HCT116 (cell line): ENCODE data around the gene PPFIA1.

Experiments used
- ELF1 ChIP-seq: IDR thresholded peaks from 2 replicates; pipeline ENCODE4 v1.6.1; 2012; ENCODE audit warnings: low read depth, borderline replicate concordance
- JUND ChIP-seq: IDR thresholded peaks from 2 replicates; pipeline ENCODE4 v1.6.1; 2012
- POLR2A ChIP-seq: IDR thresholded peaks from 2 replicates; pipeline ENCODE4 v1.7.0; 2011; ENCODE audit warnings: borderline replicate concordance; ENCODE audit not compliant: insufficient read depth, insufficient read length; ENCODE audit errors: extremely low read depth
- SRF ChIP-seq: IDR thresholded peaks from 2 replicates; pipeline ENCODE4 v1.6.1; 2012; ENCODE audit warnings: low read depth
- TF ChIP-seq, protein P1 (sequence below), 3 experiments: fragments of 200-600 bp in 1 of 3; sonication (generic) in 1 of 3; IDR thresholded peaks in 2 of 3; conservative IDR thresholded peaks in 1 of 3; 2 replicates each; pipeline ENCODE4 v1.5.1; 2012 to 2017; ENCODE audit warnings: low read depth in 2 of 3, low read length in 2 of 3, antibody characterized with exemption in 1 of 3, borderline replicate concordance in 1 of 3, control low read depth in 1 of 3, mild to moderate bottlenecking in 1 of 3, mixed read lengths in 1 of 3, mixed run types in 1 of 3, moderate library complexity in 1 of 3; ENCODE audit not compliant: insufficient read depth in 1 of 3
- TF ChIP-seq, protein P2 (sequence below): IDR thresholded peaks from 2 replicates; pipeline ENCODE4 v1.6.1; 2012

DNA sequence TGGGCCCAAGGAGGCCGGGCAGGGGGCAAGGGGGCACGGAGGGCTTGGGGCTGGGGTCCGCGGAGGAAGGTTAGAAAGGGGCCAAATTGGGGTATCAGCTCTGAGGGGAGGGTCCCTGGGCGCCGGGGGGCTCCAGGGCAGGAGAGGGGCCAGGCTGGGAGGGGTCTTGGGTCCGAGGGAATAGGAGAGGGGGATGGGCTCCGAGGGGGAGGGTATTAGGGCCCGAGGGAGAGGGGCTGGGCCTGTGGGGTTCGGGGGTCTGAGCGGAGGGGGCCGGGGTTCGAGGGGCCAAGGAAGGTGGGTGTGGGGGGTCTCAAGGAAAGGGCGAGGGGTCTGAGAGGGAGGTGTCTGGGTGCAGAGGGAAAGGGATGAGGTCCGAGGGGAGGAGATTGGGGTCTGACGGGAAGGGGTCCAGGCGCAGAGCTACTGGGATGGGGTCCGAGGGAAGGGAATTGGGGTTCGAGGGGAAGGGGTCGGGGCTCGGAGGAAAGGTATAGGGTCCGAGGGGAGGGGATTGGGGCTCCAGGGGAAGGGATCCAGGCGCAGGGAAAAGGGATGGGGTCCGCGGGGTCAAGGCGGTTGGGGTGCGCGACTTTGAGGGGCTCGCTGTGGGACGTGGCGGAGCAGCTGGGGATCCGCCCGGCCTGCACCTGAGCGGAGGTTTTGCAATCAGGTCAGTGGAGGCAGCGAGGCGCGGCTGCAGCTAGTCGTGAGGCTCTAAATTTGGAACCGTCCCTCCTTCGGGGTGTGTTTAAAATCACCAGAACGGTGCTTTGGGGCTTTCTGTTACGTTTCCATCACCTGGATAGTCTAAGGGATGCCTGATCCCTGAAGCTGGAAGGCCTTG lies 128.6 kb downstream of the PPFIA1 start:
- no peak for TF ChIP-seq JUND
- TF ChIP-seq, protein P1, sequence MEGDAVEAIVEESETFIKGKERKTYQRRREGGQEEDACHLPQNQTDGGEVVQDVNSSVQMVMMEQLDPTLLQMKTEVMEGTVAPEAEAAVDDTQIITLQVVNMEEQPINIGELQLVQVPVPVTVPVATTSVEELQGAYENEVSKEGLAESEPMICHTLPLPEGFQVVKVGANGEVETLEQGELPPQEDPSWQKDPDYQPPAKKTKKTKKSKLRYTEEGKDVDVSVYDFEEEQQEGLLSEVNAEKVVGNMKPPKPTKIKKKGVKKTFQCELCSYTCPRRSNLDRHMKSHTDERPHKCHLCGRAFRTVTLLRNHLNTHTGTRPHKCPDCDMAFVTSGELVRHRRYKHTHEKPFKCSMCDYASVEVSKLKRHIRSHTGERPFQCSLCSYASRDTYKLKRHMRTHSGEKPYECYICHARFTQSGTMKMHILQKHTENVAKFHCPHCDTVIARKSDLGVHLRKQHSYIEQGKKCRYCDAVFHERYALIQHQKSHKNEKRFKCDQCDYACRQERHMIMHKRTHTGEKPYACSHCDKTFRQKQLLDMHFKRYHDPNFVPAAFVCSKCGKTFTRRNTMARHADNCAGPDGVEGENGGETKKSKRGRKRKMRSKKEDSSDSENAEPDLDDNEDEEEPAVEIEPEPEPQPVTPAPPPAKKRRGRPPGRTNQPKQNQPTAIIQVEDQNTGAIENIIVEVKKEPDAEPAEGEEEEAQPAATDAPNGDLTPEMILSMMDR (IDR thresholded peaks at IDR 0.05 in 2 of 3, conservative IDR thresholded peaks at IDR 0.05 in 1 of 3; ENCODE audit: borderline replicate concordance in 1 of 3, insufficient read depth in 1 of 3, low read depth in 2 of 3, low read length in 2 of 3) = no peak
- no peak for TF ChIP-seq SRF
- TF ChIP-seq, protein P2, sequence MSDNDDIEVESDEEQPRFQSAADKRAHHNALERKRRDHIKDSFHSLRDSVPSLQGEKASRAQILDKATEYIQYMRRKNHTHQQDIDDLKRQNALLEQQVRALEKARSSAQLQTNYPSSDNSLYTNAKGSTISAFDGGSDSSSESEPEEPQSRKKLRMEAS = no peak
- TF ChIP-seq POLR2A = no peak
- no peak for TF ChIP-seq ELF1
